Fibroblast of mammary gland (primary cell): ENCODE results near the gene GLA.

Experiments used
- DNase-seq: peaks from one replicate; pipeline ENCODE4 v3.0.0-alpha.2; 2010; ENCODE audit warnings: low read depth
- H3K4me3 ChIP-seq: 2 replicates; pipeline ENCODE4 v1.5.1; 2011; ENCODE audit warnings: low read depth, mild to moderate bottlenecking, low read length, moderate library complexity; ENCODE audit not compliant: control insufficient read depth
- CTCF ChIP-seq: conservative IDR thresholded peaks from 2 replicates; pipeline ENCODE4 v1.5.1; 2011; ENCODE audit warnings: low read depth, low read length, inconsistent platforms; ENCODE audit not compliant: control insufficient read depth, insufficient read depth

Gene GLA

GRCh38 chrX:101365301-101365795, 42.4 kb downstream of the GLA start:
- H3K4me3 ChIP-seq, result no peak overlapping the region
- TF ChIP-seq CTCF, result no peak

GRCh38 chrX:101362757-101363156, 45.0 kb downstream of the GLA start:
- no peak for DNase-seq
- no peak for TF ChIP-seq CTCF
- no peak overlapping the region for H3K4me3 ChIP-seq

More at GRCh38 chrX:101365301-101365795, 42.4 kb downstream of the GLA start:
- DNase-seq, result no peak

GRCh38 chrX:101362116-101362515, 45.6 kb downstream of the GLA start:
- no peak for TF ChIP-seq CTCF
- no peak overlapping the region for H3K4me3 ChIP-seq
- no peak for DNase-seq

GRCh38 chrX:101360390-101360789, 47.3 kb downstream of the GLA start:
- no peak for TF ChIP-seq CTCF
- no peak overlapping the region for H3K4me3 ChIP-seq
- DNase-seq, result no peak

- no peak overlapping the region for H3K4me3 ChIP-seq
- no peak for TF ChIP-seq CTCF
- no peak for DNase-seq
Measured at GRCh38 chrX:101359966-101360365, 47.8 kb downstream of the GLA start.

GRCh38 chrX:101357166-101357795, 50.4 kb downstream of the GLA start:
- TF ChIP-seq CTCF, result peak; percentile 37
- DNase-seq, result peak; percentile 19
- no peak overlapping the region for H3K4me3 ChIP-seq
